Neural progenitor cell (in vitro differentiated cells): ENCODE results near the gene ST7L. TPM values are rescaled to one million over a fixed set of nuclear protein-coding genes. Genes with fewer than 3 reads are reported as not detected.

Experiments used
- DNase-seq: peaks from one replicate; pipeline ENCODE4 v3.0.0-alpha.2; 2016; ENCODE audit warnings: low spot score
- H2AFZ ChIP-seq: fragments of 200-600 bp; sonication (generic); replicated peaks from 2 replicates; pipeline ENCODE4 v1.6.1; 2016; ENCODE audit warnings: antibody characterized with exemption
- H3F3A ChIP-seq: fragments of 200-600 bp; sonication (generic); 2 replicates; pipeline ENCODE4 v1.6.1; 2016; ENCODE audit warnings: antibody characterized with exemption, low read depth
- H3K27ac ChIP-seq: fragments of 200-600 bp; sonication (generic); 2 replicates; pipeline ENCODE4 v1.5.1; 2016; ENCODE audit warnings: mild to moderate bottlenecking
- H3K27me3 ChIP-seq: fragments of 200-600 bp; sonication (generic); 2 replicates; pipeline ENCODE4 v1.6.1; 2016; ENCODE audit warnings: mild to moderate bottlenecking, moderate library complexity
- H3K36me3 ChIP-seq: fragments of 200-600 bp; sonication (generic); 2 replicates; pipeline ENCODE4 v1.5.1; 2016
- H3K4me1 ChIP-seq: fragments of 200-600 bp; sonication (generic); 2 replicates; pipeline ENCODE4 v1.6.1; 2016; ENCODE audit warnings: mixed run types
- H3K4me2 ChIP-seq: fragments of 200-600 bp; sonication (generic); 2 replicates; pipeline ENCODE4 v1.6.1; 2016
- H3K4me3 ChIP-seq: fragments of 200-600 bp; sonication (generic); 2 replicates; pipeline ENCODE4 v1.5.1; 2016
- H3K79me2 ChIP-seq: fragments of 200-600 bp; sonication (generic); 2 replicates; pipeline ENCODE4 v1.6.1; 2016; ENCODE audit warnings: low read depth
- H3K9ac ChIP-seq: fragments of 200-600 bp; sonication (generic); 2 replicates; pipeline ENCODE4 v1.6.1; 2016
- H3K9me3 ChIP-seq: fragments of 200-600 bp; sonication (generic); 2 replicates; pipeline ENCODE4 v1.5.1; 2016; ENCODE audit warnings: low read depth
- H4K20me1 ChIP-seq: fragments of 200-600 bp; sonication (generic); 2 replicates; pipeline ENCODE4 v1.6.1; 2016; ENCODE audit warnings: low read depth
- H3K27ac Mint-ChIP-seq: 3 replicates; pipeline ENCODE4 v1.8.0; 2021; ENCODE audit warnings: mixed read lengths
- H3K27me3 Mint-ChIP-seq: 2 replicates; pipeline ENCODE4 v1.8.0; 2022; ENCODE audit warnings: low read depth, mild to moderate bottlenecking, inconsistent platforms, moderate library complexity, mixed read lengths; ENCODE audit not compliant: insufficient read depth
- H3K36me3 Mint-ChIP-seq: 3 replicates; pipeline ENCODE4 v1.8.0; 2021; ENCODE audit warnings: mixed read lengths
- H3K4me1 Mint-ChIP-seq: 3 replicates; pipeline ENCODE4 v1.8.0; 2021; ENCODE audit warnings: mixed read lengths
- H3K4me3 Mint-ChIP-seq: 3 replicates; pipeline ENCODE4 v1.8.0; 2021; ENCODE audit warnings: mild to moderate bottlenecking, moderate library complexity, mixed read lengths
- H3K9me3 Mint-ChIP-seq: 3 replicates; pipeline ENCODE4 v1.8.0; 2020; ENCODE audit warnings: mixed read lengths
- EZH2 ChIP-seq: fragments of 200-600 bp; sonication (generic); IDR thresholded peaks from 2 replicates; pipeline ENCODE4 v1.6.1; 2017; ENCODE audit warnings: antibody characterized with exemption, mild to moderate bottlenecking, moderate library complexity
- EZH2phosphoT487 ChIP-seq: fragments of 200-600 bp; sonication (generic); IDR thresholded peaks from 2 replicates; pipeline ENCODE4 v1.6.1; 2017; ENCODE audit warnings: antibody characterized with exemption
- total RNA-seq: library from RNA; depleted of rRNA; stranded (reverse); fragments of >200 nt; gene quantifications from 2 replicates; pipeline ENCODE4 v1.2.3, GENCODE V29; 2015; ENCODE audit warnings: low replicate concordance
- TF ChIP-seq, protein P1 (sequence below): fragments of 200-600 bp; sonication (generic); IDR thresholded peaks from 2 replicates; pipeline ENCODE4 v1.5.1; 2017; ENCODE audit warnings: antibody characterized with exemption, mild to moderate bottlenecking

ST7L gene
- total RNA-seq, 1 donor from 2014 or later: 26.1 TPM

DNA sequence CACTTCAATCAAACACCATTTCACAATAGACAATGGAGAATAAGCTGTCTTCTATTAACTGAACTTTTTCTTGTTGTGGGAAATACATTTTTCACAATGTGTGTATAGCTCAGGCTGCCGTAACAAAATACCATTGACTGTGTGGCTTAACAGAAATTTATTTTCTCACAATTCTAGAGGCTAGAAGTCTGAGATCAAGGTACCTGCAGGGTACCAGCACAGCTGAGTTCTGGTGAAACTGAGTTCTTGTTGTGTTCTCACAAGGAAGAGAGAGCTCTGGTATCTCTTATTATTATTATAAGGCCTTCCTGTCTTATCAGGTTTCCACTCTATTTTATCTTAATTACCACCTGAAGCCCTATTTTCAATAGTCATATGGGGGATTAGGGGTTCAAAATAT lies 15.4 kb downstream of the ST7L start:
- H3K27ac ChIP-seq: no peak overlapping the region
- no peaks in the 10 kb centered on the region for H3K79me2 ChIP-seq
- H3K9me3 Mint-ChIP-seq: no peaks in the 10 kb centered on the region
- no peak overlapping the region for H3K27ac Mint-ChIP-seq
- H3K27me3 Mint-ChIP-seq: peaks cover 2% of the 10 kb centered on the region
- no peak for TF ChIP-seq EZH2phosphoT487
- H2AFZ ChIP-seq: no peak overlapping the region
- no peak overlapping the region for H3K9ac ChIP-seq
- no peaks in the 10 kb centered on the region for H3K4me1 ChIP-seq
- no peak overlapping the region for H3K4me3 Mint-ChIP-seq
- no peaks in the 10 kb centered on the region for H3K9me3 ChIP-seq
- peaks cover 30% of the 10 kb centered on the region for H3K36me3 Mint-ChIP-seq
- H3K27me3 ChIP-seq: no peaks in the 10 kb centered on the region
- H3F3A ChIP-seq: no peaks in the 10 kb centered on the region
- peaks cover 6% of the 10 kb centered on the region for H3K36me3 ChIP-seq
- H4K20me1 ChIP-seq: no peaks in the 10 kb centered on the region
- DNase-seq: no peak
- no peak overlapping the region for H3K4me2 ChIP-seq
- H3K4me3 ChIP-seq: no peak overlapping the region
- no peaks in the 10 kb centered on the region for H3K4me1 Mint-ChIP-seq

GRCh38 chr1:112603012-112603411 lies 15.9 kb downstream of the ST7L start:
- H3K4me3 Mint-ChIP-seq: no peak overlapping the region
- no peaks in the 10 kb centered on the region for H3K9me3 Mint-ChIP-seq
- no peaks in the 10 kb centered on the region for H3K79me2 ChIP-seq
- no peak for DNase-seq
- H3K9me3 ChIP-seq: no peaks in the 10 kb centered on the region
- TF ChIP-seq, protein P1, sequence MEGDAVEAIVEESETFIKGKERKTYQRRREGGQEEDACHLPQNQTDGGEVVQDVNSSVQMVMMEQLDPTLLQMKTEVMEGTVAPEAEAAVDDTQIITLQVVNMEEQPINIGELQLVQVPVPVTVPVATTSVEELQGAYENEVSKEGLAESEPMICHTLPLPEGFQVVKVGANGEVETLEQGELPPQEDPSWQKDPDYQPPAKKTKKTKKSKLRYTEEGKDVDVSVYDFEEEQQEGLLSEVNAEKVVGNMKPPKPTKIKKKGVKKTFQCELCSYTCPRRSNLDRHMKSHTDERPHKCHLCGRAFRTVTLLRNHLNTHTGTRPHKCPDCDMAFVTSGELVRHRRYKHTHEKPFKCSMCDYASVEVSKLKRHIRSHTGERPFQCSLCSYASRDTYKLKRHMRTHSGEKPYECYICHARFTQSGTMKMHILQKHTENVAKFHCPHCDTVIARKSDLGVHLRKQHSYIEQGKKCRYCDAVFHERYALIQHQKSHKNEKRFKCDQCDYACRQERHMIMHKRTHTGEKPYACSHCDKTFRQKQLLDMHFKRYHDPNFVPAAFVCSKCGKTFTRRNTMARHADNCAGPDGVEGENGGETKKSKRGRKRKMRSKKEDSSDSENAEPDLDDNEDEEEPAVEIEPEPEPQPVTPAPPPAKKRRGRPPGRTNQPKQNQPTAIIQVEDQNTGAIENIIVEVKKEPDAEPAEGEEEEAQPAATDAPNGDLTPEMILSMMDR: no peak
- TF ChIP-seq EZH2 (no peak), EZH2phosphoT487 (no peak)
- H3F3A ChIP-seq: no peaks in the 10 kb centered on the region
- peaks cover 25% of the 10 kb centered on the region for H3K36me3 Mint-ChIP-seq
- no peak overlapping the region for H3K27ac Mint-ChIP-seq
- H3K36me3 ChIP-seq: peaks cover 6% of the 10 kb centered on the region
- H2AFZ ChIP-seq: no peak overlapping the region
- no peaks in the 10 kb centered on the region for H3K4me1 Mint-ChIP-seq
- H3K4me1 ChIP-seq: no peaks in the 10 kb centered on the region
- H4K20me1 ChIP-seq: no peaks in the 10 kb centered on the region
- no peaks in the 10 kb centered on the region for H3K27me3 ChIP-seq
- H3K4me2 ChIP-seq: no peak overlapping the region
- H3K27ac ChIP-seq: no peak overlapping the region
- H3K27me3 Mint-ChIP-seq: peaks cover 2% of the 10 kb centered on the region
- H3K4me3 ChIP-seq: no peak overlapping the region
- H3K9ac ChIP-seq: no peak overlapping the region

DNA sequence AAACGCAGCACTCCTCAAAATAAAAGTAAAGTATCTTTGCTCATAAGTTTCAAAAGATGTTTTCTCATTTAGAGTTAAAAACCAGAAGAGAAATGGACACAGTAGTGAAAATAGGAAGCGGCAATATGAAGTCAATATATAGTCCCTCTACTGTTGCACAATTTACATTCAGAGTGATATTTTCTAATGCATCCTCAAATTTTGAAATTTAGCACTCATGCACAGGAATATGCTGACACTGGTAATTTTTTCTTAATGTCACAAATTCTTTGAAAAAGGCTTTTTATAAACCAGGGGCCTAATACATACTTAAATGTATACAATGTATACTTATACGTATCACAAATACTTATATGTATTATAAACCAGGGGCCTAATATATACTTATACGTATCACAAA lies 19.5 kb downstream of the ST7L start:
- H3K9me3 Mint-ChIP-seq: no peaks in the 10 kb centered on the region
- no peaks in the 10 kb centered on the region for H3K4me1 Mint-ChIP-seq
- TF ChIP-seq EZH2 (no peak), EZH2phosphoT487 (no peak)
- TF ChIP-seq, protein P1: no peak

GRCh38 chr1:112594208-112594876 lies 24.6 kb downstream of the ST7L start:
- peaks cover 24% of the 10 kb centered on the region for H3K36me3 Mint-ChIP-seq
- Histone ChIP-seq H2AFZ (no peak overlapping the region), H3K79me2 (no peaks in the 10 kb centered on the region), H3F3A (no peaks in the 10 kb centered on the region), H4K20me1 (no peaks in the 10 kb centered on the region), H3K4me1 (no peaks in the 10 kb centered on the region), H3K9ac (no peak overlapping the region), H3K4me2 (no peak overlapping the region), H3K4me3 (no peak overlapping the region), H3K36me3 (peaks cover 24% of the 10 kb centered on the region), H3K27me3 (no peaks in the 10 kb centered on the region), H3K9me3 (no peaks in the 10 kb centered on the region), H3K27ac (no peak overlapping the region)
- peaks cover 2% of the 10 kb centered on the region for H3K27me3 Mint-ChIP-seq
- no peak overlapping the region for H3K27ac Mint-ChIP-seq
- H3K4me3 Mint-ChIP-seq: no peak overlapping the region
- no peaks in the 10 kb centered on the region for H3K4me1 Mint-ChIP-seq
- H3K9me3 Mint-ChIP-seq: peaks cover 7% of the 10 kb centered on the region
- no peak for DNase-seq
- TF ChIP-seq EZH2 (no peak), EZH2phosphoT487 (no peak)
- TF ChIP-seq, protein P1: no peak

More for the DNA sequence above, 19.5 kb downstream of the ST7L start:
- no peak overlapping the region for H3K4me3 Mint-ChIP-seq
- peaks cover 2% of the 10 kb centered on the region for H3K27me3 Mint-ChIP-seq
- Histone ChIP-seq H3K4me1 (no peaks in the 10 kb centered on the region), H3K27me3 (no peaks in the 10 kb centered on the region), H3K27ac (no peak overlapping the region), H3K4me2 (no peak overlapping the region), H2AFZ (no peak overlapping the region), H4K20me1 (no peaks in the 10 kb centered on the region), H3K9me3 (no peaks in the 10 kb centered on the region), H3K4me3 (no peak overlapping the region), H3K36me3 (peaks cover 11% of the 10 kb centered on the region), H3K79me2 (no peaks in the 10 kb centered on the region), H3F3A (no peaks in the 10 kb centered on the region), H3K9ac (no peak overlapping the region)
- no peak overlapping the region for H3K27ac Mint-ChIP-seq
- no peak for DNase-seq
- H3K36me3 Mint-ChIP-seq: peaks cover 17% of the 10 kb centered on the region
